Astrocyte (in vitro differentiated cells and primary cell): Measurements from ENCODE around the gene RNASE11. TPM values are rescaled to one million over a fixed set of nuclear protein-coding genes. Genes with fewer than 3 reads are reported as not detected.

Experiments
- DNase-seq: peaks from one replicate; pipeline ENCODE4 v3.0.0-alpha.2; 2010; ENCODE audit warnings: low read depth
- FAIRE-seq: peaks from 2 replicates; lab custom pipeline; 2011; peaks lifted over from hg19 to GRCh38; lab: Jason Lieb, UNC
- H2AFZ ChIP-seq: 2 replicates; pipeline ENCODE4 v1.6.0; 2012; ENCODE audit warnings: low read depth, low read length, inconsistent platforms
- H3K27ac ChIP-seq: 2 replicates; pipeline ENCODE4 v1.5.1; 2011; ENCODE audit warnings: low read depth, low read length, inconsistent platforms
- H3K27me3 ChIP-seq: 2 replicates; pipeline ENCODE4 v1.6.0; 2011; ENCODE audit warnings: low read length, inconsistent platforms; ENCODE audit not compliant: insufficient read depth
- H3K36me3 ChIP-seq: 2 replicates; pipeline ENCODE4 v1.5.1; 2011; ENCODE audit warnings: low read length, inconsistent platforms; ENCODE audit not compliant: insufficient read depth
- H3K4me1 ChIP-seq: 2 replicates; pipeline ENCODE4 v1.5.1; 2011; ENCODE audit warnings: low read length, inconsistent platforms; ENCODE audit not compliant: insufficient read depth
- H3K4me2 ChIP-seq: 2 replicates; pipeline ENCODE4 v1.6.0; 2012; ENCODE audit warnings: low read length, inconsistent platforms
- H3K4me3 ChIP-seq: 2 replicates; pipeline ENCODE4 v1.5.1; 2011; ENCODE audit warnings: low read depth, mild to moderate bottlenecking, low read length, inconsistent platforms; ENCODE audit not compliant: insufficient read depth
- H3K79me2 ChIP-seq: 2 replicates; pipeline ENCODE4 v1.6.0; 2012; ENCODE audit warnings: mild to moderate bottlenecking, low read length, inconsistent platforms; ENCODE audit not compliant: insufficient read depth
- H3K9ac ChIP-seq: 2 replicates; pipeline ENCODE4 v1.6.0; 2012; ENCODE audit warnings: mild to moderate bottlenecking, low read length, inconsistent platforms
- H3K9me3 ChIP-seq: 2 replicates; pipeline ENCODE4 v1.5.1; 2012; ENCODE audit warnings: low read depth, mild to moderate bottlenecking, low read length, inconsistent platforms; ENCODE audit not compliant: insufficient read depth
- H4K20me1 ChIP-seq: 2 replicates; pipeline ENCODE4 v1.6.0; 2012; ENCODE audit warnings: low read length, inconsistent platforms; ENCODE audit not compliant: insufficient read depth
- H3K27ac Mint-ChIP-seq: one replicate; pipeline ENCODE4 v1.8.0; 2021; ENCODE audit warnings: mild to moderate bottlenecking, mixed read lengths; ENCODE audit not compliant: unreplicated experiment
- H3K27me3 Mint-ChIP-seq: one replicate; pipeline ENCODE4 v1.8.0; 2021; ENCODE audit warnings: low read depth, mixed read lengths; ENCODE audit not compliant: unreplicated experiment
- H3K36me3 Mint-ChIP-seq: one replicate; pipeline ENCODE4 v1.8.0; 2021; ENCODE audit warnings: low read depth, mixed read lengths; ENCODE audit not compliant: unreplicated experiment
- H3K4me1 Mint-ChIP-seq: one replicate; pipeline ENCODE4 v1.8.0; 2021; ENCODE audit warnings: low read depth, mixed read lengths; ENCODE audit not compliant: unreplicated experiment
- H3K4me3 Mint-ChIP-seq: one replicate; pipeline ENCODE4 v1.8.0; 2021; ENCODE audit warnings: mild to moderate bottlenecking, moderate library complexity, mixed read lengths; ENCODE audit not compliant: unreplicated experiment
- H3K9me3 Mint-ChIP-seq: one replicate; pipeline ENCODE4 v1.8.0; 2021; ENCODE audit warnings: mild to moderate bottlenecking, mixed read lengths; ENCODE audit not compliant: unreplicated experiment
- CTCF ChIP-seq: IDR thresholded peaks from 2 replicates; pipeline ENCODE4 v1.5.1; 2011; ENCODE audit warnings: low read depth, mild to moderate bottlenecking, inconsistent platforms, low read length, moderate library complexity; ENCODE audit not compliant: insufficient read depth
- EZH2 ChIP-seq: IDR thresholded peaks from 2 replicates; pipeline ENCODE4 v1.6.1; 2012; ENCODE audit warnings: mild to moderate bottlenecking, low read length, inconsistent platforms; ENCODE audit not compliant: insufficient read depth
- total RNA-seq: library from RNA; stranded (reverse); gene quantifications from 2 replicates; pipeline ENCODE4 v1.2.1, GENCODE V29; 2021

Gene RNASE11
- total RNA-seq, 1 donor from 2014 or later, result not detected

- FAIRE-seq (no peak), DNase-seq (no peak)
- Histone ChIP-seq H3K4me2 (peak overlapping the region; percentile 92), H3K9me3 (no peaks in the 10 kb centered on the region), H3K9ac (peak overlapping the region; percentile 77), H2AFZ (peak overlapping the region; percentile 90), H3K36me3 (no peaks in the 10 kb centered on the region), H4K20me1 (peaks cover 6% of the 10 kb centered on the region), H3K79me2 (no peaks in the 10 kb centered on the region), H3K4me3 (peak overlapping the region; percentile 78), H3K4me1 (no peaks in the 10 kb centered on the region), H3K27ac (peak overlapping the region; percentile 37), H3K27me3 (no peaks in the 10 kb centered on the region)
- no peak overlapping the region for H3K4me3 Mint-ChIP-seq
- no peaks in the 10 kb centered on the region for H3K36me3 Mint-ChIP-seq
- no peak for TF ChIP-seq CTCF
- TF ChIP-seq EZH2, result no peak
- H3K9me3 Mint-ChIP-seq, result no peaks in the 10 kb centered on the region
- H3K27ac Mint-ChIP-seq, result no peak overlapping the region
- H3K27me3 Mint-ChIP-seq, result no peaks in the 10 kb centered on the region
- no peaks in the 10 kb centered on the region for H3K4me1 Mint-ChIP-seq
Observed at GRCh38 chr14:20614038-20614840, 26.4 kb upstream of the RNASE11 start.

GRCh38 chr14:20613094-20614037, 25.6 kb upstream of the RNASE11 start:
- Mint-ChIP-seq H3K4me3 (no peak overlapping the region), H3K36me3 (no peaks in the 10 kb centered on the region), H3K27me3 (no peaks in the 10 kb centered on the region), H3K27ac (no peak overlapping the region), H3K4me1 (no peaks in the 10 kb centered on the region), H3K9me3 (no peaks in the 10 kb centered on the region)
- FAIRE-seq, result peak; percentile 34
- no peaks in the 10 kb centered on the region for H3K27me3 ChIP-seq
- H2AFZ ChIP-seq, result peak overlapping the region; percentile 90
- peak overlapping the region; percentile 37 for H3K27ac ChIP-seq
- TF ChIP-seq CTCF (peak; percentile 83), EZH2 (no peak)
- no peaks in the 10 kb centered on the region for H3K36me3 ChIP-seq
- no peaks in the 10 kb centered on the region for H3K79me2 ChIP-seq
- H3K4me2 ChIP-seq, result peak overlapping the region; percentile 92
- peak; percentile 97 for DNase-seq
- H3K4me1 ChIP-seq, result no peaks in the 10 kb centered on the region
- peak overlapping the region; percentile 78 for H3K4me3 ChIP-seq
- H4K20me1 ChIP-seq, result peaks cover 6% of the 10 kb centered on the region
- no peaks in the 10 kb centered on the region for H3K9me3 ChIP-seq
- peak overlapping the region; percentile 77 for H3K9ac ChIP-seq
